ENCODE data around the gene BMP2K. TPM values are rescaled to one million over a fixed set of nuclear protein-coding genes. Genes with fewer than 3 reads are reported as not detected.
"Not testable (repeated sequence)": the region's sequence is repeated elsewhere in the genome, so short reads cannot be mapped to it uniquely, and the experiment has no call there.

The BMP2K gene
- total RNA-seq, 1 donor from 2014 or later, result 24.0 TPM

DNA sequence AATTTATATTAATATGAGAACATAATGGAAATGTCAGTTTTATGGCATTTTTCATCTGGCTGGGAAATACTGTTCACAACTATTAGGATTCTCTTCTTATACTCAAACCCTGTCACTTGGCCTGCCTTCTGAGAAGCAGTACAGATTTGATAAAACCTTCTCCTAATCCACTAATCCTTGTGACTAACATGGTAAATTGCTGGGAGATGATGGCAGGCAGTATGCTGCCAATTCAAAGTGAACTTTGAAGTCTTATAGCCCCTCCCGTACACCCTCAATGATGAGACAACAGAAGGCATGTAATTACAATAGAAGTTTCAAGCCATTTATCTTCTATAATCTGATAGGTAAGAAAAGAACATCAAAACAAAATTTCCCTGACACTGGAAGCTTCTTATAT, 126.1 kb downstream of the BMP2K start:
- Mint-ChIP-seq H3K4me3 (no peak overlapping the region), H3K9me3 (no peaks in the 10 kb centered on the region), H3K27me3 (ENCODE audit: low read depth) (no peaks in the 10 kb centered on the region), H3K27ac (ENCODE audit: unreplicated experiment) (no peak overlapping the region), H3K4me1 (no peaks in the 10 kb centered on the region), H3K36me3 (ENCODE audit: low read depth) (no peaks in the 10 kb centered on the region)
- no peak for TF ChIP-seq CTCF (conservative IDR thresholded peaks at IDR 0.05)
- no peak for DNase-seq (ENCODE audit: low read depth, low spot score)

DNA sequence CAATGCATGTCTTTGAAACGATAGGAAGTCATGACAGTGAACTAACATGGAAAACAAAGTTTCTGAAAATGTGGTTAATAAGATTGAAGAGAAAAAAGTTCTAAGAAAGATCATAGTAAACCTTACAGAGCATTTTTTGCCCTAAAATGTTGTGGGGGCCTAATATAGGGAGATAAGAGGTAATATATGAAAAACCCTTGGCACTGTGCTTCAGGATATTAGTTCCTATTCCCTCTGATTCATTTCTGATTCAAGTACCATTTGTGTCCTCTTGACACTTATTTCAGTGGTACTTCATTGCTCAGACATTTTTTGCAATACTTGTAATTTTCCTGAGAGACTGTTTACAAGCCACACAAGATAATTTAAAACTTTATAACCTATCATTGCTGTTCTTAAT, 128.0 kb downstream of the BMP2K start:
- Mint-ChIP-seq H3K36me3 (ENCODE audit: low read depth) (peaks cover 4% of the 10 kb centered on the region), H3K4me3 (no peak overlapping the region), H3K27me3 (ENCODE audit: low read depth) (no peaks in the 10 kb centered on the region), H3K9me3 (no peaks in the 10 kb centered on the region), H3K4me1 (no peaks in the 10 kb centered on the region), H3K27ac (ENCODE audit: unreplicated experiment) (no peak overlapping the region)
- no peak for DNase-seq (ENCODE audit: low read depth, low spot score)
- no peak for TF ChIP-seq CTCF (conservative IDR thresholded peaks at IDR 0.05)

- H3K27ac Mint-ChIP-seq (ENCODE audit: unreplicated experiment), result no peak overlapping the region
- no peaks in the 10 kb centered on the region for H3K27me3 Mint-ChIP-seq (ENCODE audit: low read depth)
- no peaks in the 10 kb centered on the region for H3K4me1 Mint-ChIP-seq
- no peak for DNase-seq (ENCODE audit: low read depth, low spot score)
- TF ChIP-seq CTCF (conservative IDR thresholded peaks at IDR 0.05), result no peak
- H3K4me3 Mint-ChIP-seq, result no peak overlapping the region
- H3K36me3 Mint-ChIP-seq (ENCODE audit: low read depth), result peaks cover 20% of the 10 kb centered on the region
- no peaks in the 10 kb centered on the region for H3K9me3 Mint-ChIP-seq
Observed at GRCh38 chr4:78907638-78908037, 131.5 kb downstream of the BMP2K start.

GRCh38 chr4:78908974-78909373, 132.8 kb downstream of the BMP2K start:
- H3K4me3 Mint-ChIP-seq; H3K27ac Mint-ChIP-seq (ENCODE audit: unreplicated experiment); H3K27me3 Mint-ChIP-seq (ENCODE audit: low read depth); H3K9me3 Mint-ChIP-seq; H3K4me1 Mint-ChIP-seq; DNase-seq (ENCODE audit: low read depth, low spot score): not testable (repeated sequence)
- H3K36me3 Mint-ChIP-seq (ENCODE audit: low read depth), result peaks cover 20% of the 10 kb centered on the region

GRCh38 chr4:78910612-78911011, 134.5 kb downstream of the BMP2K start:
- Mint-ChIP-seq H3K9me3 (no peaks in the 10 kb centered on the region), H3K4me1 (no peaks in the 10 kb centered on the region), H3K27me3 (ENCODE audit: low read depth) (no peaks in the 10 kb centered on the region), H3K36me3 (ENCODE audit: low read depth) (peaks cover 20% of the 10 kb centered on the region), H3K4me3 (no peak overlapping the region), H3K27ac (ENCODE audit: unreplicated experiment) (no peak overlapping the region)
- no peak for DNase-seq (ENCODE audit: low read depth, low spot score)
- no peak for TF ChIP-seq CTCF (conservative IDR thresholded peaks at IDR 0.05)

DNA sequence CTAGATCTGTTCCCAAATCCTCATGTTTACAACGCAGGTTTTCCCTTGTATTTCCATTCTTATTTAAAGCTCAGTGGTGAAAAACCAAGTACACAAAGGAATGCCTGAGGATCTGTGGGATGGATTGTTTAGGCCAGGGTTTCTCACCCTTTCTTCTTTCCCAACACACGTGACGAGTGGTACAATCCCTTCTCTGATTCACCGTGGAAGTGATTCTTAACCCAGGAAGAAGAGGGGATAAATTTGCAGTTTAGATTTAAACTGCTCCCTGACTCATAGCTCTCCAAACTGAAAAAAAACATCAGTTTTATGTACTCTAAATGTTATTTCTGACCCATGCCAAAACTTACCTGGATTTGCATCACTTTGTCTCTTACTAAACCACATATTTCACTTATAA, 146.1 kb downstream of the BMP2K start:
- H3K4me3 Mint-ChIP-seq, result no peak overlapping the region

More for the DNA sequence above, 146.1 kb downstream of the BMP2K start:
- TF ChIP-seq CTCF (conservative IDR thresholded peaks at IDR 0.05), result no peak
- Mint-ChIP-seq H3K9me3 (no peaks in the 10 kb centered on the region), H3K4me1 (peaks cover 4% of the 10 kb centered on the region), H3K27ac (ENCODE audit: unreplicated experiment) (no peak overlapping the region), H3K36me3 (ENCODE audit: low read depth) (peaks cover 9% of the 10 kb centered on the region), H3K27me3 (ENCODE audit: low read depth) (no peaks in the 10 kb centered on the region)
- DNase-seq (ENCODE audit: low read depth, low spot score), result no peak
